ENCODE measurements around the gene CHMP3. TPM values are rescaled to one million over a fixed set of nuclear protein-coding genes. Genes with fewer than 3 reads are reported as not detected.

The CHMP3 gene
- total RNA-seq, 2 experiments from 2014 or later = 8.5 to 27.2 TPM

DNA sequence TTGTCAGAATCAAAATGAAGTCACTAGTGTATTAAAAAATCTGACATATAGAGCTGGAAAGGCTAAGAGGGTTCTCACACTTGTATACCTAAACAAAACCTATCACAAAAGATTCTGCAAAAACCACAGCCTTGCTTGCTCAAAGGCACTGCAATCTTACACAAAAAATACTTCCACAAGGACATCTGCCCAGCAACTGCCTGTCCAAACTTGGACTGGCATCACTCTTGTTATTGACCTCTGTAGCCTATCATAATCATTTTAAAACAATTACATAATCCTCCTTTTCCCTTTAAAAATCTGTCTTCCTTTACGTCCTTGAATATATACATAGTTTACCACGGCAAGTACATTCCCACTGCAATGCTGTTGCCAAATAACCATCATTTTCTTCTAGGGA is 19.9 kb downstream of the CHMP3 start:
- no peaks in the 10 kb centered on the region for H3K9me2 ChIP-seq (ENCODE audit: insufficient read depth, low read length)
- H2AFZ ChIP-seq (ENCODE audit: low read length) = no peak overlapping the region
- H3K4me1 ChIP-seq (ENCODE audit: insufficient read depth, low read length, poor library complexity, severe bottlenecking) = no peaks in the 10 kb centered on the region
- no peak for TF ChIP-seq CTCF (conservative IDR thresholded peaks at IDR 0.05; ENCODE audit: low read length)
- TF ChIP-seq EZH2phosphoT487 (IDR thresholded peaks at IDR 0.05; ENCODE audit: borderline replicate concordance, low read depth, low read length) = no peak
- POLR2A ChIA-PET = no interaction called here
- DNase-seq (ENCODE audit: low spot score) = no peak
- H3K4me2 ChIP-seq (ENCODE audit: low read length) = no peak overlapping the region
- CTCF ChIA-PET (ENCODE audit: unreplicated experiment) = no interaction called here
- H3K36me3 ChIP-seq (ENCODE audit: insufficient read depth, low read length) = peaks cover 9% of the 10 kb centered on the region
- BruUV-seq (replicated peaks) = no TSS peak
- no peaks in the 10 kb centered on the region for H4K20me1 ChIP-seq (ENCODE audit: insufficient read depth, low read length)
- no peak overlapping the region for H3K4me3 ChIP-seq (ENCODE audit: low read depth, low read length, poor library complexity, severe bottlenecking)
- peaks cover 11% of the 10 kb centered on the region; the same call in 1 of the 2 replicates for H3K9me3 ChIP-seq (ENCODE audit: low read length)
- no peak overlapping the region for H3K27ac ChIP-seq (ENCODE audit: low read depth, low read length, poor library complexity, severe bottlenecking)
- intact Hi-C loops (cut with micrococcal nuclease; ENCODE audit: unreplicated experiment) = no loop called here
- no peaks in the 10 kb centered on the region for H3K79me2 ChIP-seq (ENCODE audit: insufficient read depth, low read depth, low read length)

DNA sequence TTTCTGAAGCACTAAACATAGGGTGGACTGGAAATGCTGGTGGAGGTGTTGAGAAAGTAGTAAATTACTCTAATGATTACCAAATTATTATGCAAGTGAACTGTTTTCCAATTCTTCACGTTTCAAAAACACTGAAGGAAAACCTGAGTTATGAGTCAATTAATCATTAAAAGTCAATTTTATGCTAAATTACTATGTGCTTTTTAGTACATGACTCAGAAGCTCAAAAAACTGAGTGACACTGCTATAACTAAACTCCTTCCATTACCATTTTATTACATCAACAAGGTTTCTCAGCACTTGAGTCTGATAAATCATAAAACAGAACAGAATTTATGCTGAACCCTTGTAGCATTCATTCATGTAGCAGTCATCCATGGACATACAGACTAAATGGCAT is 20.4 kb downstream of the CHMP3 start:
- BruUV-seq (replicated peaks) = no TSS peak
- POLR2A ChIA-PET = interaction anchor here (0.5 kb wide), 1 partner anchor 16 kb away, joined by 3 read pairs; no protein-coding TSS in a partner anchor
- Histone ChIP-seq H3K79me2 (ENCODE audit: insufficient read depth, low read depth, low read length) (no peaks in the 10 kb centered on the region), H3K27ac (ENCODE audit: low read depth, low read length, poor library complexity, severe bottlenecking) (no peak overlapping the region), H3K4me2 (ENCODE audit: low read length) (no peak overlapping the region), H3K9me2 (ENCODE audit: insufficient read depth, low read length) (no peaks in the 10 kb centered on the region), H3K4me1 (ENCODE audit: insufficient read depth, low read length, poor library complexity, severe bottlenecking) (no peaks in the 10 kb centered on the region), H3K36me3 (ENCODE audit: insufficient read depth, low read length) (peaks cover 9% of the 10 kb centered on the region), H3K9me3 (ENCODE audit: low read length) (peaks cover 11% of the 10 kb centered on the region; the same call in 1 of the 2 replicates), H3K4me3 (ENCODE audit: low read depth, low read length, poor library complexity, severe bottlenecking) (no peak overlapping the region), H4K20me1 (ENCODE audit: insufficient read depth, low read length) (no peaks in the 10 kb centered on the region), H2AFZ (ENCODE audit: low read length) (no peak overlapping the region)
- TF ChIP-seq CTCF (conservative IDR thresholded peaks at IDR 0.05; ENCODE audit: low read length) (no peak), EZH2phosphoT487 (IDR thresholded peaks at IDR 0.05; ENCODE audit: borderline replicate concordance, low read depth, low read length) (no peak)
- CTCF ChIA-PET (ENCODE audit: unreplicated experiment) = no interaction called here
- intact Hi-C loops (cut with micrococcal nuclease; ENCODE audit: unreplicated experiment) = no loop called here
- DNase-seq (ENCODE audit: low spot score) = no peak

GRCh38 chr2:86541334-86541733 is 21.9 kb downstream of the CHMP3 start:
- CTCF ChIA-PET (ENCODE audit: unreplicated experiment) = no interaction called here
- H3K4me1 ChIP-seq (ENCODE audit: insufficient read depth, low read length, poor library complexity, severe bottlenecking) = no peaks in the 10 kb centered on the region
- no peaks in the 10 kb centered on the region for H3K9me2 ChIP-seq (ENCODE audit: insufficient read depth, low read length)
- no peaks in the 10 kb centered on the region; the same call in 1 of the 2 replicates for H3K36me3 ChIP-seq (ENCODE audit: insufficient read depth, low read length)
- BruUV-seq (replicated peaks) = no TSS peak
- intact Hi-C loops (cut with micrococcal nuclease; ENCODE audit: unreplicated experiment) = no loop called here
- H3K27ac ChIP-seq (ENCODE audit: low read depth, low read length, poor library complexity, severe bottlenecking) = no peak overlapping the region
- H3K79me2 ChIP-seq (ENCODE audit: insufficient read depth, low read depth, low read length) = no peaks in the 10 kb centered on the region
- no peak overlapping the region for H3K4me3 ChIP-seq (ENCODE audit: low read depth, low read length, poor library complexity, severe bottlenecking)
- no peaks in the 10 kb centered on the region for H4K20me1 ChIP-seq (ENCODE audit: insufficient read depth, low read length)
- TF ChIP-seq EZH2phosphoT487 (IDR thresholded peaks at IDR 0.05; ENCODE audit: borderline replicate concordance, low read depth, low read length) (no peak), CTCF (conservative IDR thresholded peaks at IDR 0.05; ENCODE audit: low read length) (no peak)
- POLR2A ChIA-PET = interaction anchor here (1.6 kb wide), 1 partner anchor 80 kb away, joined by 4 read pairs; no protein-coding TSS in a partner anchor
- H2AFZ ChIP-seq (ENCODE audit: low read length) = no peak overlapping the region
- no peak for DNase-seq (ENCODE audit: low spot score)
- H3K4me2 ChIP-seq (ENCODE audit: low read length) = no peak overlapping the region
- H3K9me3 ChIP-seq (ENCODE audit: low read length) = no peaks in the 10 kb centered on the region

Data from OCI-LY7 (cell line).